ENCODE data around the gene MXRA7.

The MXRA7 gene

GRCh38 chr17:76673729-76674128 is 37.0 kb downstream of the MXRA7 start:
- H3K36me3 ChIP-seq (ENCODE audit: control insufficient read depth in 2 of 2, insufficient read depth in 1 of 2, low read length in 2 of 2): peaks cover 0 to 15% of the 10 kb centered on the region in 2 experiments; a peak in 2 of 3 replicates
- ChIA-PET CTCF (interaction anchor here (0.6 to 0.9 kb wide), 5 partner anchors 8 to 574 kb away, joined by 3 to 4 read pairs (median 4); no protein-coding TSS in a partner anchor), POLR2A (interaction anchor here (0.6 kb wide), 1 partner anchor 71 kb away, joined by 3 read pairs; no protein-coding TSS in a partner anchor)
- H3K27ac ChIP-seq (ENCODE audit: extremely low read depth, low read depth, low read length): no peak overlapping the region
- peaks cover 27% of the 10 kb centered on the region for H3K4me1 ChIP-seq (ENCODE audit: control insufficient read depth, insufficient read depth, low read length)
- TF ChIP-seq ZNF280C (tag by site-specific recombination; IDR thresholded peaks at IDR 0.05) (no peak), ZNF112 (tag by site-specific recombination; IDR thresholded peaks at IDR 0.05) (no peak), KLF16 (tag by site-specific recombination; IDR thresholded peaks at IDR 0.05) (no peak), YY1 (tag by site-specific recombination; IDR thresholded peaks at IDR 0.05) (no peak), ZNF37A (tag by site-specific recombination; IDR thresholded peaks at IDR 0.05) (no peak), ZNF121 (tag by site-specific recombination; IDR thresholded peaks at IDR 0.05) (no peak), GLIS1 (tag by site-specific recombination; IDR thresholded peaks at IDR 0.05) (no peak), ZNF239 (tag by site-specific recombination; IDR thresholded peaks at IDR 0.05) (no peak), SETDB1 (IDR thresholded peaks at IDR 0.05; ENCODE audit: insufficient read length, low read length) (no peak), ZNF184 (tag by site-specific recombination; IDR thresholded peaks at IDR 0.05) (no peak)
- H3K4me3 ChIP-seq (ENCODE audit: low read depth, low read length): no peak overlapping the region
- no peaks in the 10 kb centered on the region for H3K9me3 ChIP-seq (ENCODE audit: control insufficient read depth, insufficient read depth, low read depth, low read length)

- TF ChIP-seq ZNF335 (tag by site-specific recombination; conservative IDR thresholded peaks at IDR 0.05) (peak; percentile 67), ZNF16 (tag by site-specific recombination; IDR thresholded peaks at IDR 0.05; ENCODE audit: low read depth) (no peak)
- H3K4me1 ChIP-seq (ENCODE audit: control insufficient read depth, insufficient read depth, low read length): peaks cover 33% of the 10 kb centered on the region
- peaks cover 0 to 14% of the 10 kb centered on the region in 2 experiments; a peak in 2 of 3 replicates for H3K36me3 ChIP-seq (ENCODE audit: control insufficient read depth in 2 of 2, insufficient read depth in 1 of 2, low read length in 2 of 2)
- H3K27ac ChIP-seq (ENCODE audit: extremely low read depth, low read depth, low read length): peak overlapping the region; percentile 69
- no peaks in the 10 kb centered on the region for H3K9me3 ChIP-seq (ENCODE audit: control insufficient read depth, insufficient read depth, low read depth, low read length)
- H3K4me3 ChIP-seq (ENCODE audit: low read depth, low read length): no peak overlapping the region
- ChIA-PET POLR2A (interaction anchor here (0.5 to 2.2 kb wide), 3 partner anchors 28 to 116 kb away, joined by 3 to 16 read pairs (median 7); no protein-coding TSS in a partner anchor), CTCF (interaction anchor here (2.7 kb wide), 1 partner anchor 8 kb away, joined by 28 read pairs; no protein-coding TSS in a partner anchor)
These were observed 37.9 kb downstream of the MXRA7 start for GRCh38 chr17:76672892-76673291.

GRCh38 chr17:76672270-76672851 is 38.4 kb downstream of the MXRA7 start:
- TF ChIP-seq ZNF501 (tag by site-specific recombination; IDR thresholded peaks at IDR 0.05) (peak; percentile 26; the same call in 1 of the 2 replicates), KLF9 (tag by site-specific recombination; IDR thresholded peaks at IDR 0.05; ENCODE audit: low read depth) (no peak), ZBTB44 (tag by site-specific recombination; IDR thresholded peaks at IDR 0.05) (0 out of 2 replicates have a peak, but pooled peaks have one; percentile 14), MZF1 (tag by site-specific recombination; IDR thresholded peaks at IDR 0.05; ENCODE audit: borderline replicate concordance) (peak; percentile 66; the same call in 1 of the 2 replicates), ZNF600 (tag by site-specific recombination; IDR thresholded peaks at IDR 0.05) (peak; percentile 31; the same call in 1 of the 2 replicates)
- POLR2A ChIA-PET: interaction anchor here (0.5 to 2.4 kb wide), 18 partner anchors 9 to 129 kb away, joined by 3 to 16 read pairs (median 9); partner anchors contain the start of genes JMJD6, METTL23, MXRA7 and ST6GALNAC2
- Histone ChIP-seq H3K36me3 (ENCODE audit: control insufficient read depth in 2 of 2, insufficient read depth in 1 of 2, low read length in 2 of 2) (peaks cover 0 to 9% of the 10 kb centered on the region in 2 experiments; a peak in 2 of 3 replicates), H3K4me1 (ENCODE audit: control insufficient read depth, insufficient read depth, low read length) (peaks cover 35% of the 10 kb centered on the region), H3K27ac (ENCODE audit: extremely low read depth, low read depth, low read length) (peak overlapping the region; percentile 69), H3K4me3 (ENCODE audit: low read depth, low read length) (peak overlapping the region; percentile 71), H3K9me3 (ENCODE audit: control insufficient read depth, insufficient read depth, low read depth, low read length) (no peaks in the 10 kb centered on the region)
- CTCF ChIA-PET: interaction anchor here (0.6 to 2.7 kb wide), 9 partner anchors 9 to 429 kb away, joined by 3 to 28 read pairs (median 4); no protein-coding TSS in a partner anchor

Data from HEK293 (cell line).